H9 (cell line): ENCODE results near the gene RNF175. TPM values are rescaled to one million over a fixed set of nuclear protein-coding genes. Genes with fewer than 3 reads are reported as not detected.
A peak's percentile ranks its signal among the peaks of the same experiment; 100 is the strongest.

ENCODE experiments used
- DNase-seq: peaks from one replicate; pipeline ENCODE4 v3.0.0-alpha.2; 2017
- H2AFZ ChIP-seq: one replicate; pipeline ENCODE4 v1.6.1; 2013; ENCODE audit warnings: mild to moderate bottlenecking, low read length, control low read depth, moderate library complexity
- H2AK5ac ChIP-seq: 2 replicates; pipeline ENCODE4 v1.6.1; 2013; ENCODE audit warnings: low read length, control low read depth, mixed read lengths; ENCODE audit not compliant: insufficient read length
- H2BK120ac ChIP-seq: one replicate; pipeline ENCODE4 v1.6.1; 2013; ENCODE audit warnings: low read depth, mild to moderate bottlenecking, low read length, control low read depth, inconsistent platforms; ENCODE audit not compliant: poor library complexity, severe bottlenecking
- H2BK12ac ChIP-seq: 2 replicates; pipeline ENCODE4 v1.6.1; 2013; ENCODE audit warnings: low read length, control low read depth, mixed read lengths, low read depth; ENCODE audit not compliant: insufficient read length
- H2BK15ac ChIP-seq: 2 replicates; pipeline ENCODE4 v1.6.1; 2013; ENCODE audit warnings: low read depth, low read length, control low read depth
- H2BK20ac ChIP-seq: one replicate; pipeline ENCODE4 v1.6.1; 2013; ENCODE audit warnings: low read depth, mild to moderate bottlenecking, low read length, control low read depth, inconsistent platforms; ENCODE audit not compliant: poor library complexity, severe bottlenecking
- H2BK5ac ChIP-seq: 2 replicates; pipeline ENCODE4 v1.6.1; 2013; ENCODE audit warnings: low read length, control low read depth, mixed read lengths; ENCODE audit not compliant: insufficient read length
- H3K14ac ChIP-seq: 2 replicates; pipeline ENCODE4 v1.6.1; 2013; ENCODE audit warnings: low read length, control low read depth; ENCODE audit not compliant: insufficient read depth
- H3K18ac ChIP-seq: 2 replicates; pipeline ENCODE4 v1.6.1; 2013; ENCODE audit warnings: low read depth, mild to moderate bottlenecking, mixed read lengths, low read length, control low read depth; ENCODE audit not compliant: insufficient read length
- H3K23ac ChIP-seq: 2 replicates; pipeline ENCODE4 v1.6.1; 2013; ENCODE audit warnings: low read length, control low read depth, mixed read lengths, low read depth; ENCODE audit not compliant: insufficient read length
- H3K23me2 ChIP-seq: 2 replicates; pipeline ENCODE4 v1.6.1; 2013; ENCODE audit warnings: low read depth, mild to moderate bottlenecking, mixed read lengths, low read length, control low read depth; ENCODE audit not compliant: insufficient read length, poor library complexity, severe bottlenecking
- H3K27ac ChIP-seq: 2 replicates; pipeline ENCODE4 v1.5.1; 2013; ENCODE audit warnings: low read length, control low read depth, mixed read lengths, low read depth; ENCODE audit not compliant: insufficient read length
- H3K27me3 ChIP-seq: 2 replicates; pipeline ENCODE4 v1.6.1; 2013; ENCODE audit warnings: low read length, control low read depth, inconsistent platforms; ENCODE audit not compliant: insufficient read depth
- H3K4ac ChIP-seq: 2 replicates; pipeline ENCODE4 v1.6.1; 2013; ENCODE audit warnings: low read depth, mild to moderate bottlenecking, control low read depth, inconsistent platforms, low read length, moderate library complexity
- H3K4me1 ChIP-seq: 2 replicates; pipeline ENCODE4 v1.6.1; 2013; ENCODE audit warnings: low read length, control low read depth, inconsistent platforms; ENCODE audit not compliant: insufficient read depth
- H3K4me2 ChIP-seq: 2 replicates; pipeline ENCODE4 v1.6.1; 2013; ENCODE audit warnings: low read length, control low read depth, mixed read lengths; ENCODE audit not compliant: insufficient read length, insufficient read depth
- H3K56ac ChIP-seq: 2 replicates; pipeline ENCODE4 v1.6.1; 2013; ENCODE audit warnings: low read depth, mild to moderate bottlenecking, mixed read lengths, low read length, control low read depth; ENCODE audit not compliant: insufficient read length
- H3K79me1 ChIP-seq: 2 replicates; pipeline ENCODE4 v1.6.1; 2013; ENCODE audit warnings: low read depth, mild to moderate bottlenecking, moderate library complexity, low read length, control low read depth, inconsistent platforms; ENCODE audit not compliant: insufficient read depth, poor library complexity, severe bottlenecking
- H3K79me2 ChIP-seq: 2 replicates; pipeline ENCODE4 v1.6.1; 2013; ENCODE audit warnings: low read length, control low read depth, inconsistent platforms; ENCODE audit not compliant: insufficient read depth
- H3K9ac ChIP-seq: 2 replicates; pipeline ENCODE4 v1.6.1; 2013; ENCODE audit warnings: low read length, control low read depth, mixed read lengths; ENCODE audit not compliant: insufficient read length; ENCODE audit errors: extremely low read depth
- H3K9me3 ChIP-seq: one replicate; pipeline ENCODE4 v1.6.1; 2013; ENCODE audit warnings: low read depth, low read length, inconsistent platforms; ENCODE audit not compliant: control insufficient read depth
- H3T11ph ChIP-seq: one replicate; pipeline ENCODE4 v1.6.1; 2013; ENCODE audit warnings: mild to moderate bottlenecking, low read length, control low read depth, inconsistent platforms
- H4K20me1 ChIP-seq: one replicate; pipeline ENCODE4 v1.6.1; 2013; ENCODE audit not compliant: control insufficient read depth, insufficient read length, insufficient read depth
- H4K5ac ChIP-seq: 2 replicates; pipeline ENCODE4 v1.6.1; 2013; ENCODE audit warnings: low read depth, mild to moderate bottlenecking, mixed read lengths, low read length, control low read depth; ENCODE audit not compliant: insufficient read length
- H4K8ac ChIP-seq: replicated peaks from 2 replicates; pipeline ENCODE4 v1.6.1; 2013; ENCODE audit warnings: low read length, control low read depth, mixed read lengths, low read depth; ENCODE audit not compliant: insufficient read length
- H4K91ac ChIP-seq: 2 replicates; pipeline ENCODE4 v1.6.1; 2013; ENCODE audit warnings: low read depth, mild to moderate bottlenecking, moderate library complexity, mixed read lengths, low read length, control low read depth; ENCODE audit not compliant: insufficient read length
- H3K27ac Mint-ChIP-seq, 3 experiments: 2 replicates in 2 of 3; 3 replicates in 1 of 3; pipeline ENCODE4 v1.8.0; 2020 to 2021; ENCODE audit warnings: mixed read lengths in 3 of 3, mild to moderate bottlenecking in 1 of 3, moderate library complexity in 1 of 3
- H3K27me3 Mint-ChIP-seq: 2 replicates; pipeline ENCODE4 v1.8.0; 2021; ENCODE audit warnings: low read depth, mild to moderate bottlenecking, moderate library complexity, mixed read lengths
- H3K36me3 Mint-ChIP-seq, 3 experiments: 2 replicates in 2 of 3; 3 replicates in 1 of 3; pipeline ENCODE4 v1.8.0; 2020 to 2021; ENCODE audit warnings: low read depth in 3 of 3, mixed read lengths in 3 of 3; ENCODE audit not compliant: insufficient read depth in 1 of 3
- H3K4me1 Mint-ChIP-seq, 2 experiments: 2 replicates each; pipeline ENCODE4 v1.8.0; 2020; ENCODE audit warnings: mixed read lengths in 2 of 2
- H3K4me3 Mint-ChIP-seq, 2 experiments: 2 replicates in 1 of 2; 3 replicates in 1 of 2; pipeline ENCODE4 v1.8.0; 2020 to 2021; ENCODE audit warnings: mild to moderate bottlenecking in 2 of 2, mixed read lengths in 2 of 2, moderate library complexity in 1 of 2
- H3K9me3 Mint-ChIP-seq, 2 experiments: 2 replicates in 1 of 2; 3 replicates in 1 of 2; pipeline ENCODE4 v1.8.0; 2020; ENCODE audit warnings: mild to moderate bottlenecking in 2 of 2, mixed read lengths in 2 of 2, moderate library complexity in 1 of 2
- CTCF ChIP-seq: fragments of 200-600 bp; sonication (generic); conservative IDR thresholded peaks from 3 replicates; pipeline ENCODE4 v1.8.0; 2021; ENCODE audit warnings: antibody characterized with exemption, mild to moderate bottlenecking
- WGBS: extraction: QIAGEN DNeasy Blood & Tissue Kit; methylation state at CpG from one replicate; pipeline ENCODE4 v1.1.7; 2013; ENCODE audit warnings: missing lambda C conversion rate, low lambda C conversion rate, mixed read lengths; ENCODE audit not compliant: insufficient read length; ENCODE audit errors: extremely low coverage; 5-methylcytosine and 5-hydroxymethylcytosine counted together
- total RNA-seq: library from RNA; stranded (reverse); gene quantifications from 2 replicates; pipeline ENCODE4 v1.2.1, GENCODE V29; 2021

The RNF175 gene
- total RNA-seq, 1 experiment from 2014 or later, result 4.3 TPM

- Mint-ChIP-seq H3K9me3 (peaks cover 5 to 7% of the 10 kb centered on the region in 2 experiments; a peak in 3 of 5 replicates), H3K27ac (peak overlapping the region in 2 of 3 experiments; percentile 17 to 18; a peak in 3 of 7 replicates), H3K4me1 (peaks cover 31 to 41% of the 10 kb centered on the region in 2 experiments), H3K36me3 (peaks cover 44 to 62% (median 55%) of the 10 kb centered on the region in 3 experiments), H3K4me3 (peak overlapping the region in 1 of 2 experiments; percentile 15; a peak in 1 of 5 replicates), H3K27me3 (no peaks in the 10 kb centered on the region)
- Histone ChIP-seq H3K23me2 (no peaks in the 10 kb centered on the region), H4K91ac (no peak overlapping the region), H3K18ac (no peak overlapping the region), H3K79me1 (no peaks in the 10 kb centered on the region), H3K4ac (no peak overlapping the region), H2BK20ac (no peak overlapping the region), H3K9ac (no peak overlapping the region), H3K23ac (no peak overlapping the region), H3K14ac (no peak overlapping the region), H2AFZ (no peak overlapping the region), H2BK5ac (no peak overlapping the region), H3K79me2 (peaks cover 4% of the 10 kb centered on the region; the same call in 1 of the 2 replicates), H3K56ac (no peak overlapping the region), H2BK120ac (no peak overlapping the region), H3K4me1 (peaks cover 2% of the 10 kb centered on the region; the same call in 1 of the 2 replicates), H3K4me2 (no peak overlapping the region), H3K9me3 (no peaks in the 10 kb centered on the region), H2AK5ac (no peak overlapping the region), H3K27me3 (no peaks in the 10 kb centered on the region), H4K5ac (no peak overlapping the region), H4K20me1 (peaks cover 2% of the 10 kb centered on the region), H4K8ac (no peak overlapping the region), H3K27ac (no peak overlapping the region), H2BK15ac (no peak overlapping the region), H3T11ph (no peak overlapping the region), H2BK12ac (no peak overlapping the region)
- peak; percentile 46 for DNase-seq
- no CpG with 5 or more reads among the region's 17 CpGs for WGBS
- no peak for TF ChIP-seq CTCF
Measured at GRCh38 chr4:153781280-153781679, 21.5 kb upstream of the RNF175 start.
